HepG2 (cell line): ENCODE data around the gene TCF3. TPM values are rescaled to one million over a fixed set of nuclear protein-coding genes. Genes with fewer than 3 reads are reported as not detected.
A peak's percentile ranks its signal among the peaks of the same experiment; 100 is the strongest.
"Not testable (repeated sequence)": the region's sequence is repeated elsewhere in the genome, so short reads cannot be mapped to it uniquely, and the experiment has no call there.

Source experiments
- ATAC-seq: fragments of 200-7000 bp; cut with Tn5 transposase; 3 replicates; pipeline ENCODE4 v1.9.1; 2020; ENCODE audit warnings: mild to moderate bottlenecking, moderate library complexity
- BruUV-seq: library from RNA; stranded (reverse); fragments of 400-500 nt; replicated peaks from 2 replicates; lab custom pipeline; 2021; lab: Mats Ljungman, UMichigan
- CTCF ChIA-PET: fragments of 300-600 bp; formaldehyde crosslinking; extraction: SDS; loops from one replicate; lab custom pipeline; 2021; ENCODE audit warnings: low total read pairs, inconsistent platforms, low intra/inter-chr PET ratio; lab: Yijun Ruan, JAX
- POLR2A ChIA-PET: fragments of 350-600 bp; sonication (Branson Sonifier 250); formaldehyde crosslinking; loops from one replicate; lab custom pipeline; 2020; ENCODE audit warnings: antibody characterized with exemption, inconsistent platforms; lab: Yijun Ruan, JAX
- DNase-seq: peaks from one replicate; pipeline ENCODE4 v3.0.0-alpha.2; 2015; ENCODE audit warnings: low spot score
- FAIRE-seq: peaks from 3 replicates; lab custom pipeline; 2011; peaks lifted over from hg19 to GRCh38; lab: Jason Lieb, UNC
- H2AFZ ChIP-seq: one replicate; pipeline ENCODE4 v1.6.1; 2011; ENCODE audit warnings: low read length, inconsistent platforms
- H3K27ac ChIP-seq: fragments of 300-600 bp; 3 replicates; pipeline ENCODE4 v1.8.0; 2011; ENCODE audit warnings: mixed run types, mild to moderate bottlenecking, mixed read lengths, low read length, inconsistent platforms; ENCODE audit not compliant: insufficient read depth; ENCODE audit errors: extremely low read length
- H3K27me3 ChIP-seq, 2 experiments: fragments of 200-600 bp in 1 of 2; 2 replicates in 1 of 2; 3 replicates in 1 of 2; pipeline versions ENCODE4 v1.6.0 to v1.8.0; 2011; ENCODE audit warnings: low read length in 2 of 2, mild to moderate bottlenecking in 2 of 2, moderate library complexity in 2 of 2, inconsistent platforms in 1 of 2; ENCODE audit not compliant: insufficient read depth in 2 of 2, control insufficient read depth in 1 of 2
- H3K36me3 ChIP-seq, 2 experiments: fragments of 200-600 bp in 1 of 2; replicated peaks in 1 of 2; 2 replicates in 1 of 2; 3 replicates in 1 of 2; pipeline versions ENCODE4 v1.5.1 to v1.8.0; 2011; ENCODE audit warnings: low read length in 2 of 2, inconsistent platforms in 1 of 2; ENCODE audit not compliant: insufficient read depth in 2 of 2, control insufficient read depth in 1 of 2
- H3K4me1 ChIP-seq: 2 replicates; pipeline ENCODE4 v1.5.1; 2012; ENCODE audit warnings: low read length, inconsistent platforms; ENCODE audit not compliant: insufficient read depth
- H3K4me2 ChIP-seq: 2 replicates; pipeline ENCODE4 v1.6.0; 2011; ENCODE audit warnings: low read depth, low read length, inconsistent platforms
- H3K4me3 ChIP-seq, 3 experiments: fragments of 200-600 bp in 1 of 3; sonication (generic), shearing (Covaris generic) in 1 of 3; replicated peaks in 1 of 3; 2 replicates each; pipeline ENCODE4 v1.5.1; 2011 to 2016; ENCODE audit warnings: low read length in 3 of 3, inconsistent platforms in 2 of 3, low read depth in 2 of 3, mild to moderate bottlenecking in 2 of 3, control low read depth in 1 of 3, mixed read lengths in 1 of 3; ENCODE audit not compliant: insufficient read depth in 1 of 3
- H3K79me2 ChIP-seq: one replicate; pipeline ENCODE4 v1.6.1; 2011; ENCODE audit warnings: low read length, inconsistent platforms; ENCODE audit not compliant: insufficient read depth
- H3K9ac ChIP-seq: 2 replicates; pipeline ENCODE4 v1.6.0; 2011; ENCODE audit warnings: mild to moderate bottlenecking, low read depth, low read length, inconsistent platforms; ENCODE audit not compliant: insufficient read depth
- H3K9me3 ChIP-seq: 2 replicates; pipeline ENCODE4 v1.5.1; 2012; ENCODE audit warnings: mild to moderate bottlenecking, low read length
- H4K20me1 ChIP-seq: 2 replicates; pipeline ENCODE4 v1.6.0; 2011; ENCODE audit warnings: inconsistent platforms, mild to moderate bottlenecking, low read length, moderate library complexity; ENCODE audit not compliant: insufficient read depth
- BHLHE40 ChIP-seq: IDR thresholded peaks from 2 replicates; pipeline ENCODE4 v1.6.1; 2011; ENCODE audit warnings: low read length, improper control_type of control experiment
- DPF2 ChIP-seq: sonication (generic); formaldehyde crosslinking; IDR thresholded peaks from 2 replicates; pipeline ENCODE4 v1.4.0; 2020; ENCODE audit warnings: mild to moderate bottlenecking, low read depth, missing genetic modification reagents, borderline replicate concordance
- RARG ChIP-seq: sonication (generic); formaldehyde crosslinking; IDR thresholded peaks from 2 replicates; pipeline ENCODE4 v1.4.0; 2020; ENCODE audit warnings: low read depth, mild to moderate bottlenecking, missing genetic modification reagents
- SMARCC2 ChIP-seq: fragments of 450-650 bp; IDR thresholded peaks from 2 replicates; pipeline ENCODE4 v1.6.1; 2017; ENCODE audit warnings: antibody characterized with exemption, mild to moderate bottlenecking
- SNRNP70 ChIP-seq: fragments of 200-400 bp; formaldehyde crosslinking; IDR thresholded peaks from 2 replicates; pipeline ENCODE4 v1.6.1; 2017; ENCODE audit warnings: mild to moderate bottlenecking, low read depth, low read length, moderate library complexity
- ZNF335 ChIP-seq: sonication (generic); formaldehyde crosslinking; IDR thresholded peaks from 2 replicates; pipeline ENCODE4 v1.4.0; 2020; ENCODE audit warnings: missing genetic modification reagents
- ZNF431 ChIP-seq: sonication (generic); formaldehyde crosslinking; IDR thresholded peaks from 2 replicates; pipeline ENCODE4 v1.9.0; 2022; ENCODE audit warnings: missing genetic modification reagents, low read depth, mild to moderate bottlenecking, borderline replicate concordance
- ZNF510 ChIP-seq: sonication (generic); formaldehyde crosslinking; IDR thresholded peaks from 2 replicates; pipeline ENCODE4 v1.4.0; 2020; ENCODE audit warnings: low read depth, mild to moderate bottlenecking, missing genetic modification reagents
- ZNF883 ChIP-seq: sonication (generic); formaldehyde crosslinking; IDR thresholded peaks from 2 replicates; pipeline ENCODE4 v1.5.1; 2020; ENCODE audit warnings: mild to moderate bottlenecking, missing genetic modification reagents; ENCODE audit errors: not compliant biosample characterization
- WGBS: methylation state at CpG from one replicate; pipeline ENCODE4 v1.1.6; 2017; ENCODE audit warnings: low lambda C conversion rate; 5-methylcytosine and 5-hydroxymethylcytosine counted together
- in situ Hi-C: cut with HindIII; loops from 2 replicates; pipeline ENCODE4 v1.10.0; 2017; ENCODE audit warnings: low pct_unique_long_range_greater_than_20kb; ENCODE audit not compliant: extremely low pct_ligation_motif_present
- intact Hi-C: fragments of 100-400 bp; cut with micrococcal nuclease; formaldehyde crosslinking; loops from one replicate; pipeline ENCODE4 v1.10.0; 2022; ENCODE audit not compliant: unreplicated experiment
- polyA plus RNA-seq, 8 experiments: library from polyadenylated mRNA; depleted of rRNA in 3 of 8; stranded (reverse) in 7 of 8; unstranded in 1 of 8; fragments of >200 nt; fragmentation: Illumina TruSeq in 4 of 8; extraction: Trizol in 4 of 8; gene quantifications; 2 replicates each; pipeline versions ENCODE4 v1.2.1 to v1.2.3, GENCODE V29; 2011 to 2016; ENCODE audit warnings: low read depth in 4 of 8, missing spikeins in 1 of 8, mixed read lengths in 1 of 8; ENCODE audit not compliant: insufficient read depth in 1 of 8
- total RNA-seq, 5 experiments: library from RNA; depleted of rRNA; stranded (reverse); fragments of >200 nt; fragmentation: Illumina TruSeq; extraction: Trizol; gene quantifications; 2 replicates each; pipeline ENCODE4 v1.2.3, GENCODE V29; 2016; ENCODE audit warnings: low read depth in 1 of 5
- TF ChIP-seq, protein P1 (sequence below): sonication (generic); formaldehyde crosslinking; IDR thresholded peaks from 2 replicates; pipeline ENCODE4 v1.8.0; 2022; ENCODE audit warnings: missing genetic modification reagents, mild to moderate bottlenecking, inconsistent platforms, borderline replicate concordance
- TF ChIP-seq, protein P2 (sequence below): sonication (generic); formaldehyde crosslinking; IDR thresholded peaks from 2 replicates; pipeline ENCODE4 v1.5.0; 2020; ENCODE audit warnings: missing genetic modification reagents
- TF ChIP-seq, protein P3 (sequence below): sonication (generic); formaldehyde crosslinking; IDR thresholded peaks from 2 replicates; pipeline ENCODE4 v1.4.0; 2020; ENCODE audit warnings: missing genetic modification reagents, mild to moderate bottlenecking, borderline replicate concordance

The TCF3 gene
- total and polyA plus RNA-seq, 2 of the 13 experiments (the other 11 are each of a cell fraction or from before 2014, with no cell fraction given): 51.4 to 53.2 TPM

DNA sequence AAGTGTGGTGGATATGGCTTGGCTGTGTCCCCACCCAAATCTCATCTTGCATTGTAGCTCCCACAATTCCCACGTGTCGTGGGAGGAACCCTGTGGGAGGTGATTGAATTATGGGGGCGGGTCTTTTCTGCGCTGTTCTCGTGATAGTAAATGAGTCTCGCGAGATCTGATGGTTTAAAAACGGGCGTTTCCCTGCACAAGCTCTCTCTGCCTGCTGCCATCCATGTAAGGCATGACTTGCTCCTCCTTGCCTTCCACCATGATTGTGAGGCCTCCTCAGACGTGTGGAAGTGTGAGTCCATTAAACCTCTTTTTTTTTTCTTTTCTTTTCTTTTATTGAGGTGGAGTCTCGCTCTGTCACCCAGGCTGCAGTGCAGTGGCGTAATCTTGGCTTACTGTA lies 43.1 kb upstream of the TCF3 start:
- peaks cover 13 to 51% of the 10 kb centered on the region in 2 experiments for H3K27me3 ChIP-seq
- H3K4me1 ChIP-seq: peaks cover 17% of the 10 kb centered on the region
- H4K20me1 ChIP-seq, CTCF ChIA-PET, intact Hi-C loops, H3K79me2 ChIP-seq, ATAC-seq, H3K4me3 ChIP-seq, FAIRE-seq, H3K9ac ChIP-seq, POLR2A ChIA-PET, in situ Hi-C loops, H3K27ac ChIP-seq, H2AFZ ChIP-seq, DNase-seq, H3K9me3 ChIP-seq, BruUV-seq, H3K4me2 ChIP-seq, H3K36me3 ChIP-seq: not testable (repeated sequence)
- WGBS: 60% methylated on average over 10 of the region's 12 CpGs
- peak; percentile 27; the same call in 1 of the 2 replicates for TF ChIP-seq ZNF431 (CRISPR knock-in tag)

DNA sequence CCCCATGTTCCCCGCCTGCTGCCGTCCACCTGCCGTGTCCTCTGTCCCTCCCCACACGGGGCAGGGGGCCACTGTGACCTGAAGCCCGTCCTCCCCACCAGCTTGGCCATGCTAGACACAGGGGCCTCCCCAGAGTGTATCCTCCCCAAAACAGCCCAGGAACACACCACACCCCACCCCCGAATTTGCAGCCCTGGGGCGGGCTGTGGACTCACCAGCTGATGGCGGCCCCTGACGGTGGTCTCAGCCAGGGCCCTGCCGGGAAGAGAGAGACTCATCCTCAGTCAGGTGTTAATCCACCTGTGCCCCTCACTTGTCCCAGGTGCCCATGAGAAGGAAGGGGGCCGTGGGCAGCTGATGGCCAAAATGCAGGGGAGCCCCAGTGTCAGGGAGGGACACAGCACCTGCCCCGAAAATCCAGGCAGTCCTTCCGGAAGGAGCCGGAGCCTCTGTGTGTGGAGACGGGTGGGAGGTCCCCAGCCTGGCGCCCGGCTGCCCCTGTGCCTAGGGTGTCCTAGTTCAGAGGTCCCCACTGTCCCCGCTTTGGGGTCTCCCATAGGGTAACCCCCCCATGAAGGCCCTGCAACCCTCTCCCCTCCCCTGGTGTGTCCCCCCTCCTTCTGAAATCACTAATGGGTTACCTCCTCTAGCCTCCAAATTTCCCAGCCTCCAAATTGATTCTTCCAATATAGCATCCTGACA lies 39.3 kb upstream of the TCF3 start:
- 11% methylated on average over 3 of the region's 18 CpGs for WGBS
- H3K27ac ChIP-seq: no peak overlapping the region
- peaks cover 9% of the 10 kb centered on the region for H3K4me1 ChIP-seq
- TF ChIP-seq, protein P1, sequence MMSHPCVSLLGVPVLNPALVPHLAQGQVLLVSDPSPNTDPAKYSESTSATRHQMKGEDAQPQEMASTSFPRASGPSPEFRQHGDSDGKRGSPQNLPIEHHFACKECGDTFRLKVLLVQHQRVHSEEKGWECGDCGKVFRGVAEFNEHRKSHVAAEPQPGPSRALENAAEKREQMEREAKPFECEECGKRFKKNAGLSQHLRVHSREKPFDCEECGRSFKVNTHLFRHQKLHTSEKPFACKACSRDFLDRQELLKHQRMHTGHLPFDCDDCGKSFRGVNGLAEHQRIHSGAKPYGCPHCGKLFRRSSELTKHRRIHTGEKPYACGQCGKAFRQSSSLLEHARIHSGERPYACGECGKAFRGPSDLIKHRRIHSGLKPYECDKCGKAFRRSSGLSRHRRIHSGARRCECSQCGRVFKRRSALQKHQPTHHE (CRISPR knock-in tag): no peak
- TF ChIP-seq ZNF510 (CRISPR knock-in tag): no peak
- no peak for TF ChIP-seq ZNF883
- TF ChIP-seq, protein P2, sequence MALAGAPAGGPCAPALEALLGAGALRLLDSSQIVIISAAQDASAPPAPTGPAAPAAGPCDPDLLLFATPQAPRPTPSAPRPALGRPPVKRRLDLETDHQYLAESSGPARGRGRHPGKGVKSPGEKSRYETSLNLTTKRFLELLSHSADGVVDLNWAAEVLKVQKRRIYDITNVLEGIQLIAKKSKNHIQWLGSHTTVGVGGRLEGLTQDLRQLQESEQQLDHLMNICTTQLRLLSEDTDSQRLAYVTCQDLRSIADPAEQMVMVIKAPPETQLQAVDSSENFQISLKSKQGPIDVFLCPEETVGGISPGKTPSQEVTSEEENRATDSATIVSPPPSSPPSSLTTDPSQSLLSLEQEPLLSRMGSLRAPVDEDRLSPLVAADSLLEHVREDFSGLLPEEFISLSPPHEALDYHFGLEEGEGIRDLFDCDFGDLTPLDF (CRISPR knock-in tag): no peak
- TF ChIP-seq RARG (CRISPR knock-in tag): no peak
- no peak for TF ChIP-seq SMARCC2
- no peak for TF ChIP-seq BHLHE40
- no peak for TF ChIP-seq SNRNP70
- TF ChIP-seq, protein P3, sequence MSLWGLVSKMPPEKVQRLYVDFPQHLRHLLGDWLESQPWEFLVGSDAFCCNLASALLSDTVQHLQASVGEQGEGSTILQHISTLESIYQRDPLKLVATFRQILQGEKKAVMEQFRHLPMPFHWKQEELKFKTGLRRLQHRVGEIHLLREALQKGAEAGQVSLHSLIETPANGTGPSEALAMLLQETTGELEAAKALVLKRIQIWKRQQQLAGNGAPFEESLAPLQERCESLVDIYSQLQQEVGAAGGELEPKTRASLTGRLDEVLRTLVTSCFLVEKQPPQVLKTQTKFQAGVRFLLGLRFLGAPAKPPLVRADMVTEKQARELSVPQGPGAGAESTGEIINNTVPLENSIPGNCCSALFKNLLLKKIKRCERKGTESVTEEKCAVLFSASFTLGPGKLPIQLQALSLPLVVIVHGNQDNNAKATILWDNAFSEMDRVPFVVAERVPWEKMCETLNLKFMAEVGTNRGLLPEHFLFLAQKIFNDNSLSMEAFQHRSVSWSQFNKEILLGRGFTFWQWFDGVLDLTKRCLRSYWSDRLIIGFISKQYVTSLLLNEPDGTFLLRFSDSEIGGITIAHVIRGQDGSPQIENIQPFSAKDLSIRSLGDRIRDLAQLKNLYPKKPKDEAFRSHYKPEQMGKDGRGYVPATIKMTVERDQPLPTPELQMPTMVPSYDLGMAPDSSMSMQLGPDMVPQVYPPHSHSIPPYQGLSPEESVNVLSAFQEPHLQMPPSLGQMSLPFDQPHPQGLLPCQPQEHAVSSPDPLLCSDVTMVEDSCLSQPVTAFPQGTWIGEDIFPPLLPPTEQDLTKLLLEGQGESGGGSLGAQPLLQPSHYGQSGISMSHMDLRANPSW (CRISPR knock-in tag): no peak
- TF ChIP-seq DPF2: no peak
- no peak for TF ChIP-seq ZNF335 (CRISPR knock-in tag)

More for the DNA sequence above, 39.3 kb upstream of the TCF3 start:
- Histone ChIP-seq H3K27me3 (peaks cover 11 to 43% of the 10 kb centered on the region in 2 experiments), H3K36me3 (no peaks in the 10 kb centered on the region), H3K9ac (no peak overlapping the region), H4K20me1 (0 out of 2 replicates have a peak, but pooled peaks cover 2% of the 10 kb centered on the region), H3K4me3 (no peak overlapping the region), H2AFZ (no peak overlapping the region), H3K79me2 (no peaks in the 10 kb centered on the region), H3K4me2 (no peak overlapping the region), H3K9me3 (no peaks in the 10 kb centered on the region)
- intact Hi-C loops (no loop called here), in situ Hi-C loops (no loop called here)
- POLR2A ChIA-PET: no interaction called here
- BruUV-seq: no TSS peak
- ATAC-seq: no peak; the same call in 2 of the 3 replicates
- CTCF ChIA-PET: no interaction called here
- no peak for FAIRE-seq
- DNase-seq: no peak
